Right atrium auricular region (tissue), 2 donors: ENCODE results near the gene TYW3. TPM values are rescaled to one million over a fixed set of nuclear protein-coding genes. Genes with fewer than 3 reads are reported as not detected.

Experiments
- DNase-seq: peaks from one replicate; pipeline ENCODE4 v3.0.0-alpha.2; 2019; ENCODE audit warnings: low spot score
- H3K27ac ChIP-seq, 2 donors: fragments of 200-600 bp; sonication (generic); 1 replicate in 1 of 2; 2 replicates in 1 of 2; pipeline ENCODE4 v1.5.1; 2016 to 2019
- H3K27me3 ChIP-seq, 2 donors: fragments of 200-600 bp; sonication (generic); one replicate each; pipeline versions ENCODE4 v1.5.1 to v1.6.0; 2017 to 2019
- H3K36me3 ChIP-seq: fragments of 200-600 bp; sonication (generic); one replicate; pipeline ENCODE4 v1.5.1; 2016
- H3K4me1 ChIP-seq, 2 donors: fragments of 200-600 bp; sonication (generic); one replicate each; pipeline versions ENCODE4 v1.5.1 to v1.6.0; 2017 to 2019
- H3K4me3 ChIP-seq, 2 donors: fragments of 200-600 bp; sonication (generic); 1 replicate in 1 of 2; 2 replicates in 1 of 2; pipeline ENCODE4 v1.5.1; 2017 to 2019; ENCODE audit warnings: mild to moderate bottlenecking in 1 of 2, moderate library complexity in 1 of 2
- H3K9me3 ChIP-seq, 2 donors: fragments of 200-600 bp; sonication (generic); one replicate each; pipeline ENCODE4 v1.5.1; 2019
- total RNA-seq, 2 donors: library from RNA; depleted of rRNA; stranded (reverse); fragments of >200 nt; gene quantifications; one replicate each; pipeline ENCODE4 v1.1.0, GENCODE V29; 2016
- TF ChIP-seq, protein P1 (sequence below), 2 donors: fragments of 200-600 bp; sonication (generic); IDR thresholded peaks; one replicate each; pipeline ENCODE4 v1.5.1; 2019; ENCODE audit warnings: antibody characterized with exemption in 2 of 2

Gene TYW3
- total RNA-seq, 2 donors from 2014 or later, result 13.9 to 15.0 TPM

- TF ChIP-seq, protein P1, sequence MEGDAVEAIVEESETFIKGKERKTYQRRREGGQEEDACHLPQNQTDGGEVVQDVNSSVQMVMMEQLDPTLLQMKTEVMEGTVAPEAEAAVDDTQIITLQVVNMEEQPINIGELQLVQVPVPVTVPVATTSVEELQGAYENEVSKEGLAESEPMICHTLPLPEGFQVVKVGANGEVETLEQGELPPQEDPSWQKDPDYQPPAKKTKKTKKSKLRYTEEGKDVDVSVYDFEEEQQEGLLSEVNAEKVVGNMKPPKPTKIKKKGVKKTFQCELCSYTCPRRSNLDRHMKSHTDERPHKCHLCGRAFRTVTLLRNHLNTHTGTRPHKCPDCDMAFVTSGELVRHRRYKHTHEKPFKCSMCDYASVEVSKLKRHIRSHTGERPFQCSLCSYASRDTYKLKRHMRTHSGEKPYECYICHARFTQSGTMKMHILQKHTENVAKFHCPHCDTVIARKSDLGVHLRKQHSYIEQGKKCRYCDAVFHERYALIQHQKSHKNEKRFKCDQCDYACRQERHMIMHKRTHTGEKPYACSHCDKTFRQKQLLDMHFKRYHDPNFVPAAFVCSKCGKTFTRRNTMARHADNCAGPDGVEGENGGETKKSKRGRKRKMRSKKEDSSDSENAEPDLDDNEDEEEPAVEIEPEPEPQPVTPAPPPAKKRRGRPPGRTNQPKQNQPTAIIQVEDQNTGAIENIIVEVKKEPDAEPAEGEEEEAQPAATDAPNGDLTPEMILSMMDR (IDR thresholded peaks at IDR 0.05), result no peak
- Histone ChIP-seq H3K27ac (no peak overlapping the region), H3K4me3 (no peak overlapping the region), H3K36me3 (no peaks in the 10 kb centered on the region), H3K27me3 (no peaks in the 10 kb centered on the region), H3K4me1 (no peaks in the 10 kb centered on the region), H3K9me3 (no peaks in the 10 kb centered on the region)
- DNase-seq, result no peak
Observed at GRCh38 chr1:74772945-74773344, 40.0 kb downstream of the TYW3 start.

DNA sequence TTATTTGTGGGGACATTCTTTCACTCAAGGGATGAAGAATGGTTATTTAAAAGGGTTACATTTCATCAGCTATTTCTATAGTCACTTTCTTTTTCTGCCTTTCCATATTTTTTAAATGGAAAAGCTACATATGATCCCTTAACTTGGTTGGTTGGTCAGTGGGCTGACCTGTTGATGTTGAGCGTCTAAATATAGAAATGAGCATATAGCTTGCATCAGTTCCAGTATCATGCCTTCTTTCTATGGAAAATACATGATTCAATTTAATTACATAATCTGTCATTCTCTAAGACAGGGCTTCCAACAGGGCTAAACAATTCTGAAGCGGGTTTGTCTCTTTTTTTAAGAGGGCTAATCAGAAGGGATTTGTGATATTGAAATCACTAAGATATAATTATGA, 40.6 kb downstream of the TYW3 start:
- Histone ChIP-seq H3K4me1 (no peaks in the 10 kb centered on the region), H3K4me3 (no peak overlapping the region), H3K36me3 (no peaks in the 10 kb centered on the region), H3K27me3 (no peaks in the 10 kb centered on the region), H3K9me3 (no peaks in the 10 kb centered on the region), H3K27ac (no peak overlapping the region)
- no peak for DNase-seq
- TF ChIP-seq, protein P1 (IDR thresholded peaks at IDR 0.05), result no peak

DNA sequence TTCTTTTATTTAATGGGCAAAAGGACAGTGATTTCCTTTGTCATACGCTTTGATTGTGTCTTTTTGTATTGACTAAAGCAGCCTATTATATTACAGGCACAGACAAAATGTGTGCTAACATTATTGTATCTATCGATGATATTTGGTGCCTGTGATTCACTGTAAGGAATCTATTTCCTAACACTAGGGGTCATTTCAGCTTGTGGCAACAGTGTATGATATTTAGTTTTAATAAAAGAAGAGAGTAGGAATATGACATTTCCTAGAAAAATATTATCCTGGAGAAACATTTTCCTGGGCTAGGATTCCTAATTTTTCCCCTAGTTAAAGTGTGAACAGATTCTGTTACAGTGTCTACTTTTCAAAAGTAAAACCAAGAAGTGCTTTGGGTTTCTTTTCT, 42.8 kb downstream of the TYW3 start:
- Histone ChIP-seq H3K27ac (no peak overlapping the region), H3K36me3 (no peaks in the 10 kb centered on the region), H3K4me3 (no peak overlapping the region), H3K4me1 (no peaks in the 10 kb centered on the region), H3K9me3 (no peaks in the 10 kb centered on the region), H3K27me3 (no peaks in the 10 kb centered on the region)
- TF ChIP-seq, protein P1 (IDR thresholded peaks at IDR 0.05), result no peak
- no peak for DNase-seq

GRCh38 chr1:74777525-74777924, 44.6 kb downstream of the TYW3 start:
- H3K27ac ChIP-seq, result no peak overlapping the region
- H3K36me3 ChIP-seq, result no peaks in the 10 kb centered on the region
- DNase-seq, result no peak
- H3K27me3 ChIP-seq, result no peaks in the 10 kb centered on the region
- no peak overlapping the region for H3K4me3 ChIP-seq
- no peaks in the 10 kb centered on the region for H3K4me1 ChIP-seq
- TF ChIP-seq, protein P1 (IDR thresholded peaks at IDR 0.05), result no peak
- H3K9me3 ChIP-seq, result no peaks in the 10 kb centered on the region

DNA sequence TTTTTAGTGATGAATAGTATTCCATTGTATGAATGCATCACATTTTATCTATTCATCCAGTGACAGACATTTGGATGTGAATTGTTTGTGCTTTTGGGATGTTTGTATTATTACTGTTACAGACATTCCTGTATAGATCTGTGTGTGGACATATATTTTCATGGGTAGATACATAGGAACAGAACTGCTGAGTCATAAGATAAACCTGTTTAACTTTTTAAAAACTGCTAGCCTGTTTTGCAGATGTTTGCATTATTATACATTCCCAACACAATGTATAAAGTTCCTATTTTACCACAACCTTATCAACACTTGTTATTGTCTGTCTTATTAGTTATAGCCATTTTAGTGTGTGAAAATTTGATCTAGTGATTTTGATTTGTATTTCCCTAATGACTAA, 46.8 kb downstream of the TYW3 start:
- Histone ChIP-seq H3K9me3 (no peaks in the 10 kb centered on the region), H3K27ac (no peak overlapping the region), H3K4me3 (no peak overlapping the region), H3K4me1 (no peaks in the 10 kb centered on the region), H3K27me3 (no peaks in the 10 kb centered on the region), H3K36me3 (no peaks in the 10 kb centered on the region)
- DNase-seq, result no peak
- TF ChIP-seq, protein P1 (IDR thresholded peaks at IDR 0.05), result no peak

DNA sequence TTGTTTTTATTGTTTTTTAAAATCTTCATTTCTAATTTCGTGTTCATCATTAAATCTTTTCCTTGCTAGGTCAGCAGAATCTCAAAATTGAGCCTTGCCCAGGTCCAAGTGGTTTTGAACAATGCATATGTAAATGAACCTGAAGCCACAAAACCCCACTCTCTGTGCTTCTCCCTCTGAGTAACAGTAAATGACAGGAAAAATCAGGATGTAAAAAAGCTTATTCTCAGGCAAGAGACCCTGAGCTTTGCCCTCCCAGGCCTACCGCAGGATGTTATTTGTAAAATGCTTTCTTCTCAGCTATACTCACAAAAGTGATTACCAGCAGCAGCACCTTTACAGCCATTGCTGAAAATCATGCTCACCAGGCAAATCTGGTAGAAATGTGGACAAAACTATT, 47.6 kb downstream of the TYW3 start:
- TF ChIP-seq, protein P1 (IDR thresholded peaks at IDR 0.05), result no peak
- DNase-seq, result no peak
- Histone ChIP-seq H3K4me3 (no peak overlapping the region), H3K27me3 (no peaks in the 10 kb centered on the region), H3K9me3 (no peaks in the 10 kb centered on the region), H3K4me1 (no peaks in the 10 kb centered on the region), H3K36me3 (no peaks in the 10 kb centered on the region), H3K27ac (no peak overlapping the region)
